Measurements from ENCODE around the gene HSP90AA1.

Gene HSP90AA1

GRCh38 chr14:102086709-102086971 lies 204 bp downstream of the HSP90AA1 start:
- TF ChIP-seq EP300 (IDR thresholded peaks at IDR 0.05; ENCODE audit: borderline replicate concordance), result no peak
- TF ChIP-seq TAF1 (IDR thresholded peaks at IDR 0.05; ENCODE audit: low read depth), result no peak
- no peak for TF ChIP-seq MAX (IDR thresholded peaks at IDR 0.05)
- no peak for TF ChIP-seq NFIC (IDR thresholded peaks at IDR 0.05)
- no peak for TF ChIP-seq TCF12 (IDR thresholded peaks at IDR 0.05; ENCODE audit: low read depth)
- TF ChIP-seq CEBPB (IDR thresholded peaks at IDR 0.05), result no peak
- TF ChIP-seq RAD21 (IDR thresholded peaks at IDR 0.05; ENCODE audit: low read depth), result no peak
- no peak for TF ChIP-seq EGR1 (IDR thresholded peaks at IDR 0.05)
- no peak for TF ChIP-seq CREB1 (IDR thresholded peaks at IDR 0.05; ENCODE audit: low read depth)
- TF ChIP-seq YY1 (IDR thresholded peaks at IDR 0.05; ENCODE audit: low read depth), result no peak

GRCh38 chr14:102085948-102086708 lies 716 bp downstream of the HSP90AA1 start:
- TF ChIP-seq USF1 (IDR thresholded peaks at IDR 0.05), result no peak
- no peak for TF ChIP-seq TEAD4 (IDR thresholded peaks at IDR 0.05)
- no peak for TF ChIP-seq EGR1 (IDR thresholded peaks at IDR 0.05)
- TF ChIP-seq TCF12 (IDR thresholded peaks at IDR 0.05; ENCODE audit: low read depth), result no peak
- TF ChIP-seq CEBPB (IDR thresholded peaks at IDR 0.05), result no peak
- no peak for TF ChIP-seq NFIC (IDR thresholded peaks at IDR 0.05)
- TF ChIP-seq MAX (IDR thresholded peaks at IDR 0.05), result no peak
- TF ChIP-seq CREB1 (IDR thresholded peaks at IDR 0.05; ENCODE audit: low read depth), result no peak; the same call in 1 of the 2 replicates
- TF ChIP-seq YY1 (IDR thresholded peaks at IDR 0.05; ENCODE audit: low read depth), result no peak
- no peak for TF ChIP-seq RAD21 (IDR thresholded peaks at IDR 0.05; ENCODE audit: low read depth)
- TF ChIP-seq FOXM1 (IDR thresholded peaks at IDR 0.05; ENCODE audit: borderline replicate concordance, low read depth), result no peak
- no peak for TF ChIP-seq ZBTB7A (IDR thresholded peaks at IDR 0.05; ENCODE audit: low read depth)
- TF ChIP-seq EP300 (IDR thresholded peaks at IDR 0.05; ENCODE audit: borderline replicate concordance), result no peak
- no peak for TF ChIP-seq REST (IDR thresholded peaks at IDR 0.05; ENCODE audit: low read depth)
- TF ChIP-seq TAF1 (IDR thresholded peaks at IDR 0.05; ENCODE audit: low read depth), result no peak

GRCh38 chr14:102085488-102085887 lies 1.4 kb downstream of the HSP90AA1 start:
- TF ChIP-seq EP300 (IDR thresholded peaks at IDR 0.05; ENCODE audit: borderline replicate concordance), result no peak
- TF ChIP-seq CREB1 (IDR thresholded peaks at IDR 0.05; ENCODE audit: low read depth), result no peak
- no peak for TF ChIP-seq FOXM1 (IDR thresholded peaks at IDR 0.05; ENCODE audit: borderline replicate concordance, low read depth)
- no peak for TF ChIP-seq RAD21 (IDR thresholded peaks at IDR 0.05; ENCODE audit: low read depth)
- TF ChIP-seq TCF12 (IDR thresholded peaks at IDR 0.05; ENCODE audit: low read depth), result no peak
- no peak for TF ChIP-seq EGR1 (IDR thresholded peaks at IDR 0.05)
- no peak for TF ChIP-seq USF1 (IDR thresholded peaks at IDR 0.05)
- no peak for TF ChIP-seq TAF1 (IDR thresholded peaks at IDR 0.05; ENCODE audit: low read depth)
- TF ChIP-seq CEBPB (IDR thresholded peaks at IDR 0.05), result no peak
- no peak for TF ChIP-seq MAX (IDR thresholded peaks at IDR 0.05)
- TF ChIP-seq REST (IDR thresholded peaks at IDR 0.05; ENCODE audit: low read depth), result no peak
- TF ChIP-seq YY1 (IDR thresholded peaks at IDR 0.05; ENCODE audit: low read depth), result no peak
- no peak for TF ChIP-seq NFIC (IDR thresholded peaks at IDR 0.05)
- TF ChIP-seq TEAD4 (IDR thresholded peaks at IDR 0.05), result no peak
- TF ChIP-seq ZBTB7A (IDR thresholded peaks at IDR 0.05; ENCODE audit: low read depth), result no peak

- TF ChIP-seq NFIC (IDR thresholded peaks at IDR 0.05) (no peak), RAD21 (IDR thresholded peaks at IDR 0.05; ENCODE audit: low read depth) (no peak), YY1 (IDR thresholded peaks at IDR 0.05; ENCODE audit: low read depth) (no peak), REST (IDR thresholded peaks at IDR 0.05; ENCODE audit: low read depth) (no peak), TCF12 (IDR thresholded peaks at IDR 0.05; ENCODE audit: low read depth) (no peak), CREB1 (IDR thresholded peaks at IDR 0.05; ENCODE audit: low read depth) (no peak), EP300 (IDR thresholded peaks at IDR 0.05; ENCODE audit: borderline replicate concordance) (no peak)
These were observed 1.9 kb downstream of the HSP90AA1 start for GRCh38 chr14:102084931-102085330.
